K562 (cell line): ENCODE data around the gene ARHGAP22.

Experiments used
- C11orf30 ChIP-seq: fragments of 450-650 bp; IDR thresholded peaks from 2 replicates; pipeline ENCODE4 v1.6.1; 2016; ENCODE audit warnings: low read depth, mild to moderate bottlenecking
- CTCF ChIP-seq, 3 experiments: IDR thresholded peaks in 2 of 3; conservative IDR thresholded peaks in 1 of 3; 2 replicates each; pipeline ENCODE4 v1.5.1; 2011 to 2012; ENCODE audit warnings: low read length in 3 of 3, mild to moderate bottlenecking in 3 of 3, control low read depth in 2 of 3, improper control_type of control experiment in 1 of 3, inconsistent platforms in 1 of 3, low read depth in 1 of 3, mixed read lengths in 1 of 3, moderate library complexity in 1 of 3; ENCODE audit not compliant: insufficient read depth in 2 of 3
- NFXL1 ChIP-seq: fragments of 450-650 bp; formaldehyde crosslinking; IDR thresholded peaks from 2 replicates; pipeline ENCODE4 v1.4.0; 2021; ENCODE audit warnings: mild to moderate bottlenecking
- ZNF232 ChIP-seq: sonication (generic); formaldehyde crosslinking; IDR thresholded peaks from 2 replicates; pipeline ENCODE4 v1.8.0; 2022; ENCODE audit warnings: mild to moderate bottlenecking, missing genetic modification reagents

- TF ChIP-seq CTCF (IDR thresholded peaks at IDR 0.05 in 2 of 3, conservative IDR thresholded peaks at IDR 0.05 in 1 of 3; ENCODE audit: insufficient read depth in 2 of 3, low read depth in 1 of 3, low read length in 3 of 3): no peak
- TF ChIP-seq C11orf30: no peak
- TF ChIP-seq NFXL1 (CRISPR knock-in tag): no peak
- no peak for TF ChIP-seq ZNF232 (CRISPR knock-in tag)
Observed at GRCh38 chr10:48478980-48479811, 125.7 kb downstream of the ARHGAP22 start.
